ENCODE data around the gene GOLGA6L26. TPM values are rescaled to one million over a fixed set of nuclear protein-coding genes. Genes with fewer than 3 reads are reported as not detected.

Gene GOLGA6L26
- total RNA-seq, 1 experiment from 2014 or later = not detected

Other genes starting within 250 kb of the GOLGA6L26 start
- gene GOLGA6L1, start 197.4 kb downstream of the GOLGA6L26 start, total RNA-seq (2014; rRNA removed; shearing (Covaris generic)) = not detected in 2 replicates
- gene GOLGA8S, start 20.6 kb upstream of the GOLGA6L26 start, total RNA-seq (2014; rRNA removed; shearing (Covaris generic)) = not detected in 2 replicates
- not detected in 2 replicates for gene GOLGA6L2, start 113.0 kb upstream of the GOLGA6L26 start, total RNA-seq (2014; rRNA removed; shearing (Covaris generic))
- 8.0 and 11.1 TPM in 2 replicates for gene MKRN3, start 231.5 kb upstream of the GOLGA6L26 start, total RNA-seq (2014; rRNA removed; shearing (Covaris generic))